Neutrophil (primary cell): Measurements from ENCODE around the gene LEF1.
A peak's percentile ranks its signal among the peaks of the same experiment; 100 is the strongest.

Source experiments
- H3K27ac ChIP-seq: fragments of 200-600 bp; sonication (generic); 2 replicates; pipeline ENCODE4 v1.5.1; 2016; ENCODE audit warnings: mild to moderate bottlenecking, moderate library complexity
- H3K27me3 ChIP-seq: fragments of 200-600 bp; sonication (generic); 2 replicates; pipeline ENCODE4 v1.6.0; 2016; ENCODE audit warnings: mild to moderate bottlenecking
- H3K36me3 ChIP-seq: fragments of 200-600 bp; sonication (generic); 2 replicates; pipeline ENCODE4 v1.5.1; 2017
- H3K4me1 ChIP-seq, 2 experiments: fragments of 200-600 bp in 1 of 2; sonication (generic) in 1 of 2; 1 replicate in 1 of 2; 2 replicates in 1 of 2; pipeline versions ENCODE4 v1.5.1 to v1.6.1; 2013 to 2016; ENCODE audit warnings: low read depth in 1 of 2, low read length in 1 of 2, mild to moderate bottlenecking in 1 of 2, moderate library complexity in 1 of 2; ENCODE audit not compliant: control insufficient read depth in 1 of 2, insufficient read depth in 1 of 2
- H3K4me3 ChIP-seq, 2 experiments: fragments of 200-600 bp in 1 of 2; sonication (generic) in 1 of 2; 1 replicate in 1 of 2; 2 replicates in 1 of 2; pipeline ENCODE4 v1.5.1; 2013 to 2016; ENCODE audit warnings: low read depth in 1 of 2, low read length in 1 of 2, mild to moderate bottlenecking in 1 of 2, moderate library complexity in 1 of 2
- H3K9me3 ChIP-seq: fragments of 200-600 bp; sonication (generic); 2 replicates; pipeline ENCODE4 v1.5.1; 2016
- TF ChIP-seq, protein P1 (sequence below): fragments of 200-600 bp; sonication (generic); IDR thresholded peaks from 2 replicates; pipeline ENCODE4 v1.5.1; 2016; ENCODE audit warnings: antibody characterized with exemption

LEF1 gene

DNA sequence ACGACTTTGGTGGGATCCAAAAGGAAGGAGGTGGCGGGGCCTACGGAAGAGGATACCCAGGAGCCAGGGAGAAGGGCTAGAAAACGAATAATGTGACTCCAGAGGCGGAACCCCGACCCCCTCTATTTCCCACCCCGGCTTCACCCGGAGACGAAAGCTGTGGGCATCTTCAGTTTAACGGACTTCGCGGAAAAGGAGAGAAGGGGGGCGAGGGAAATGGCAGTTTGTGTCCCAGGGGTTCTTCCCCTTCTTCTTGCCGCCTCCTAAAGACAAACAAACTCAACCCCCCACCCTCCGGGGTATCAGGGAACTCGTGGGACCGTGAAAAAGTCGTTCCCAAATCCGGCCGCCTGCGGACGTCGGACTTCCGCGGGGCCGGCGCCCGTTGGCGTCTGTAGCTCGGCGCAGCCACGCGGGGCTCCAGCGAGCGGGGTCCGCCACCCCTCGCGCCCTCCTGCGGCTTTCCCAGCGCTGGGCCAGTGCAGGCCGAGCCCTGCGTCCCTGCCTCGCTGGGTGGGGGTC lies 3.6 kb upstream of the LEF1 start:
- Histone ChIP-seq H3K4me3 (peak overlapping the region in 1 of 2 experiments; percentile 16), H3K27ac (no peak overlapping the region), H3K27me3 (peaks cover 100% of the 10 kb centered on the region), H3K36me3 (no peaks in the 10 kb centered on the region), H3K4me1 (peaks cover 29 to 43% of the 10 kb centered on the region in 2 experiments), H3K9me3 (no peaks in the 10 kb centered on the region)
- TF ChIP-seq, protein P1, sequence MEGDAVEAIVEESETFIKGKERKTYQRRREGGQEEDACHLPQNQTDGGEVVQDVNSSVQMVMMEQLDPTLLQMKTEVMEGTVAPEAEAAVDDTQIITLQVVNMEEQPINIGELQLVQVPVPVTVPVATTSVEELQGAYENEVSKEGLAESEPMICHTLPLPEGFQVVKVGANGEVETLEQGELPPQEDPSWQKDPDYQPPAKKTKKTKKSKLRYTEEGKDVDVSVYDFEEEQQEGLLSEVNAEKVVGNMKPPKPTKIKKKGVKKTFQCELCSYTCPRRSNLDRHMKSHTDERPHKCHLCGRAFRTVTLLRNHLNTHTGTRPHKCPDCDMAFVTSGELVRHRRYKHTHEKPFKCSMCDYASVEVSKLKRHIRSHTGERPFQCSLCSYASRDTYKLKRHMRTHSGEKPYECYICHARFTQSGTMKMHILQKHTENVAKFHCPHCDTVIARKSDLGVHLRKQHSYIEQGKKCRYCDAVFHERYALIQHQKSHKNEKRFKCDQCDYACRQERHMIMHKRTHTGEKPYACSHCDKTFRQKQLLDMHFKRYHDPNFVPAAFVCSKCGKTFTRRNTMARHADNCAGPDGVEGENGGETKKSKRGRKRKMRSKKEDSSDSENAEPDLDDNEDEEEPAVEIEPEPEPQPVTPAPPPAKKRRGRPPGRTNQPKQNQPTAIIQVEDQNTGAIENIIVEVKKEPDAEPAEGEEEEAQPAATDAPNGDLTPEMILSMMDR: no peak

DNA sequence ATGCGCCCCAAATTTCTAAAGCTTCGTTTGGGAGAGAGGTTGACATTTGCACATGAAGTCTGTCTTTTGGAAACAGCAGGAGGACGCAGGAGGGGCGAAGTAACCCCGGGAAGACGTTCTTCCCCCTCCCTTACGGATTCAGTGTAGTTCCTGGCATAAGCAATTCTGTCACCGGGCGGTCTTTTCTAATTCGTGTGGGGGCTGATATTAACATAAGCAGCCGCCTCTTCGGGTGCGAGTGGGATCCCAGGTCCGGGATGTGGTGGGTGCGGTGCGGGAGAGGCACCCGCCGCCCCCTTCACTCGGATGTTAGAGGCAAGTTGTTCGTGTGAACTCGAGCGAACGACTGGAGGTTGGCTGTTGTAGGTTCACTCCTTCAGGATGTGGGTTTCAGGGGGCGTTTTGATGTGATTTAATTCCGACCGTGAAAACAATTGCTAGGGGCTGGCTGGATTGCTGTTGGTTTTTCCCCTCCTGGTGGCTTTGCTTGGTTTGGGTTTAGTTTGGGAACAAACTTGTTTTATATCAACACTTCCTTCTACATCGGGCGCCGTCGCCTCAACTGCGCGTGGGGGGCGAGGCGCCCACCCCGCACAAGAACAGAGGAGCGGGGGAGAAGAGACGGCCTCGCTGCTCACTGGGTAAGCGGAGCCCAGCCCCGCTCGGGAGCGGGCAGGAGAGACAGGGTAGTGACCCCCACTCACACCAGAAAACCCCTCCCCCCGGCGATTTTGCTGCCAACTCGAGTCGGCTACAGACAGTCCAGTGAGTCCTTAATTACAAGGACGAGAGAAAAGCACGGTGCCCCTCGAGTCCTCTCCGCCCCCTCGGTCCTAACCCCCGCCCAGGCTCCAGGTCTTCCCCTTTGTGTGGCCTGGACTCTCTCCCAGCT lies 2.9 kb upstream of the LEF1 start:
- TF ChIP-seq, protein P1: no peak
- Histone ChIP-seq H3K27me3 (peaks cover 100% of the 10 kb centered on the region), H3K27ac (no peak overlapping the region), H3K9me3 (no peaks in the 10 kb centered on the region), H3K36me3 (no peaks in the 10 kb centered on the region), H3K4me3 (no peak overlapping the region), H3K4me1 (peaks cover 36 to 48% of the 10 kb centered on the region in 2 experiments)

DNA sequence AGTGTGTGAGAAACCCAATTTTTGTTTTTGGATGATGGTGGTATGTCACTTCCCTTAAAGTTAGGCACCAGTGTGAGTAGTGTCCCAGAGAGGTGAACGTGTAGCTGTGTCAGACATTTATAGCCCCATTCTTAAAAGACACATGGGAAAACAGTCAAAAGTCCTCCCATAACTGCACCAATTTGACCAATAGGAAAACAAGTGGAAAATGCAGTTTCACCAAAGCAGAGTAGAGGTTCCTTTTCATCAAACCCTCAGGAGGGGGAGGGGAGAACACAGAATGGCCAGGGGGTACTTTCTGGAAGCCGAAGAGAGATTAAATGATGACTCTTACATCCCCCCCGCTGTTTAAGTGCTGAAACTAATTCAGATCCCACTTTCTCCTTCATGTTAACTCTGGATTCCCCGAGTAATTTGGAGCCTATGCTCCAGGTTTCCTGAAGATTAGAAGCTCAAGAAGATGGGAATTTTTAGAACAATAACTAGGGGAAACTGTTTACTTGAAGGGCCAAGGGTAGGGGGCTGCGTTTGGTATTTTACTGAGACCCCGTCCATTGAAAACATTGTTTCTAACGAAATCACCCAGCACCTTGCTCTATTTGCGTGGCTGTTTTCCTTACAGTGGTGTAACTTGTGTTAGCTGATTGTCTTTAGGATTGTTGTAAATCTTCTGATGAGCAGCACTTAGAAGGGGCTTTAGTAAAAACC lies 2.1 kb upstream of the LEF1 start:
- TF ChIP-seq, protein P1: no peak
- H3K27ac ChIP-seq: no peak overlapping the region
- peaks cover 100% of the 10 kb centered on the region for H3K27me3 ChIP-seq
- H3K36me3 ChIP-seq: no peaks in the 10 kb centered on the region
- H3K4me1 ChIP-seq: peaks cover 36 to 48% of the 10 kb centered on the region in 2 experiments
- no peak overlapping the region for H3K4me3 ChIP-seq
- no peaks in the 10 kb centered on the region for H3K9me3 ChIP-seq

DNA sequence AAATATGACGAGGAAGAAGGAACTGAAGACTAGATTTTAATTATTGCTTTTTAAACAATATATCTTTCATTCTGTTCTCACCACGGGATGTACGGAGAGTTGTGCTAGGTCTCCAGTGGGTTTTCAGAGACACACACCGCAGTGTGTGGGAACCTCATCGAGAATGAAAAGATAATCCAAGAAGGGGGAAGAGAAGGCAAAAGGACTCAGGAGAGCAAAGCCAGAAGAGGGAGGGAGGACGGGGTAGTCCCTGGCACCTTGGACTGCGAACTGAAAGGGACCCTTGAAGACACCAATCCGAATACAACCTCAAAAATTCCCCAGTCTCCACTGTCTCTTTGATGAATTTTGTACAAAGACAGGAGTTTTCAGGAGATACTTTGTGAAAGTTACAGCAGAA lies 932 bp upstream of the LEF1 start:
- Histone ChIP-seq H3K36me3 (no peaks in the 10 kb centered on the region), H3K4me1 (peaks cover 36 to 48% of the 10 kb centered on the region in 2 experiments), H3K27ac (no peak overlapping the region), H3K9me3 (no peaks in the 10 kb centered on the region), H3K4me3 (no peak overlapping the region), H3K27me3 (peaks cover 100% of the 10 kb centered on the region)
- TF ChIP-seq, protein P1: no peak

DNA sequence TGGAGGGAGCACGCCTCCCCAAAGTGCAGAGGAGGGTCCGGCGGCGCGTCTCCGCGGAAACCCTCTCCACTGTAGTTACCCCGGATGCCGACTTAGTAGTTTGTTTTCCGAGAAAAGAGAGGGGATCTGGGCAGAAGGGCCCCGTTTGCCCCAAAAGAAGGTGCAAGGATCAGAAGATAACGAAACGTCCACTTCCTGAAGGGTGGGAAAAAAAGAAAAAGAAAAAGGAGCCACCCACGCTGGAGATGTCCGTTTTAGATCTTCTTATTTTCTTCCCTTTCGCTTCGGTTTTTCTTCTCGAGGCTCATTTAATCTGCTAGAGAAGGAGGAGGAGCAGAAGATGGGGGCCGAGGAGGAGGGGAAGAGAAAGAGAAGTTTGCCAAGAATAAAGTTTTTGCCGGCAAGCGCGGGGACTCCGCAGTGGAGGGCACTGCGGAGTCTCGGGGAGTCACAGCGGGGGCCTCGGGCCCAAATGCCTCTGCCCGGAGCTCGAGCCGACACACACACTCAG lies 517 bp downstream of the LEF1 start:
- TF ChIP-seq, protein P1: no peak
- Histone ChIP-seq H3K9me3 (no peaks in the 10 kb centered on the region), H3K4me3 (peak overlapping the region; percentile 38 to 45), H3K4me1 (peaks cover 36 to 44% of the 10 kb centered on the region in 2 experiments), H3K27me3 (peaks cover 100% of the 10 kb centered on the region), H3K36me3 (no peaks in the 10 kb centered on the region), H3K27ac (no peak overlapping the region)
